ENCODE data around the gene LMO7.

LMO7 gene

DNA sequence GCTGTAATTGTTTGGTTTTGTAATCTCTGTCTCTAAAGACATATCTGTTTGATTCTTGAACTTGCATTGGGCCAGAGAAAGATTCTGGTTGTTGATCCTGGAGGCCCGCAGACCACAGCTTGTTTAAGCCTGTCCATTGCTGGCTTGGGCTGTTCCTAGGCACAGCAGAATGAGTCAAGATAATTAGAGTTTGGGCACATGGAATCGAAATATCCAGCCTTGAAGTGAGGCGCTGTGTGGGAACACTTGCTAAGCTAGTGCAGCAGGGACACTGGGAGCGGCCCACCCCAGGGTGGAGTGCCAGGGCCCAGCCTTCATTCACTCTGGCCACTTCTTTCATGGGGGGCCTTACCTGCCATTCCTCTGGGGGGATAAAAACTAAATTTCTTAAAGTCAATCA, 219.7 kb downstream of the LMO7 start:
- TF ChIP-seq, protein P1, sequence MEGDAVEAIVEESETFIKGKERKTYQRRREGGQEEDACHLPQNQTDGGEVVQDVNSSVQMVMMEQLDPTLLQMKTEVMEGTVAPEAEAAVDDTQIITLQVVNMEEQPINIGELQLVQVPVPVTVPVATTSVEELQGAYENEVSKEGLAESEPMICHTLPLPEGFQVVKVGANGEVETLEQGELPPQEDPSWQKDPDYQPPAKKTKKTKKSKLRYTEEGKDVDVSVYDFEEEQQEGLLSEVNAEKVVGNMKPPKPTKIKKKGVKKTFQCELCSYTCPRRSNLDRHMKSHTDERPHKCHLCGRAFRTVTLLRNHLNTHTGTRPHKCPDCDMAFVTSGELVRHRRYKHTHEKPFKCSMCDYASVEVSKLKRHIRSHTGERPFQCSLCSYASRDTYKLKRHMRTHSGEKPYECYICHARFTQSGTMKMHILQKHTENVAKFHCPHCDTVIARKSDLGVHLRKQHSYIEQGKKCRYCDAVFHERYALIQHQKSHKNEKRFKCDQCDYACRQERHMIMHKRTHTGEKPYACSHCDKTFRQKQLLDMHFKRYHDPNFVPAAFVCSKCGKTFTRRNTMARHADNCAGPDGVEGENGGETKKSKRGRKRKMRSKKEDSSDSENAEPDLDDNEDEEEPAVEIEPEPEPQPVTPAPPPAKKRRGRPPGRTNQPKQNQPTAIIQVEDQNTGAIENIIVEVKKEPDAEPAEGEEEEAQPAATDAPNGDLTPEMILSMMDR (conservative IDR thresholded peaks at IDR 0.05; ENCODE audit: low read depth, low read length) = no peak
- DNase-seq (ENCODE audit: low read depth) = no peak
- no peak overlapping the region for H3K4me3 ChIP-seq (ENCODE audit: low read depth, low read length)

DNA sequence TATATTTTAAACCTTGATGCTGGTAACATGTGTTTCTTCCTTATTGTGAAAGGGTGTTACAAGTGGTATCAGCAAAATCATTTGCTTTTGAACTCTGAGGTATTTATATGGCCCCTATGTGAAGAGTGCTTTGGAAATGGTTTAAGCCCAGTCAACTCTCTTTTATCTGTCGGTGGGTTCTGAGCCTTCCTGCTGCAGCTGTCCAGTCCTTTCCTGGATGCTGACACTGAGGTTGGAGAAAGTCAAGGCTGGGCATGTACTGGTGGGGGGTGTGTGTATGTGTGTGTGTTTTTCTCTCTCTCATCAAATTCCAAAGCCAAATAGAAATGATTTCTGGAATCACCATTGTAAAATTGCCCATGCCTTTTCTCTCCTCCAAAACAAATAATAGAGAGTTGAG, 221.2 kb downstream of the LMO7 start:
- H3K4me3 ChIP-seq (ENCODE audit: low read depth, low read length) = no peak overlapping the region
- TF ChIP-seq, protein P1 (conservative IDR thresholded peaks at IDR 0.05; ENCODE audit: low read depth, low read length) = no peak
- no peak for DNase-seq (ENCODE audit: low read depth)

DNA sequence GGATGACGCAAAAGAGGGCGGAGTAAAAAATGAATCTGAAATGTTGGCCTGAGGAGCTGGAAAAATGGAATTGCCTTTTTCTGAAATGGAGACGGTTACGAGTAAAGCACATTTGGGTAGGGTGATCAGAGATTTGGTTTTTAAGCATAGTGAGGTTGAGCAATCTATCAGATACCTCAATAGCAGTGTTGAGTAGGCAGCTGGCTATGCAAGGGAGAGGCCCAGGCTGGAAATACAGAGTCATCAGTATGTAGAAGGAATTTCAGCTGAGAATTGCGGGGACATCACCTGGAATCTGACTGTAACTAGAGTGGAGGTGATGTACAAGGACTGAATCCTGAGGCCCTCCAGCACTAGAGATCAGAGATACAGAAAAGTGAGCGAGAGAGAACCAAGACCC, 224.8 kb downstream of the LMO7 start:
- TF ChIP-seq, protein P1 (conservative IDR thresholded peaks at IDR 0.05; ENCODE audit: low read depth, low read length) = no peak
- no peak overlapping the region for H3K4me3 ChIP-seq (ENCODE audit: low read depth, low read length)
- DNase-seq (ENCODE audit: low read depth) = peak; percentile 31

DNA sequence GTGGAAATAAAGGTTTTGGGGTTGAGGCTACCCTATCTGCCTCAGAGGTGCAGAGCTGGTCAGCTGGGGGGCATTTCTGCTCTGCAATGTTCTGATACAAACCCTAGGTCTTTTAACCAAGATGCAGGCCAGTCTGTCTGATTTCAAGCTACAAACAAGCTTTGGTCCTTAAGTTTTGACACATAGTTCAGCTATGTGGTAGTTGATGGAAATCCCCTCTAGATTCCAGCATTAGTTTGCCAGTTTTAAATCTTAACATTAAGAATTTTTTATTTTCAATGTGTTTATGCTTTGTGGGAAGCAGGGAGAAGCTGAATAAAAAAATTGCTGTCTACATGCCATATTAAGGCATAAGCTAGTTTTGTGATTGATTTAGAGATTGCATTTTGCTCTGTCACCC, 225.7 kb downstream of the LMO7 start:
- DNase-seq (ENCODE audit: low read depth) = peak; percentile 54
- TF ChIP-seq, protein P1 (conservative IDR thresholded peaks at IDR 0.05; ENCODE audit: low read depth, low read length) = no peak
- no peak overlapping the region for H3K4me3 ChIP-seq (ENCODE audit: low read depth, low read length)

DNA sequence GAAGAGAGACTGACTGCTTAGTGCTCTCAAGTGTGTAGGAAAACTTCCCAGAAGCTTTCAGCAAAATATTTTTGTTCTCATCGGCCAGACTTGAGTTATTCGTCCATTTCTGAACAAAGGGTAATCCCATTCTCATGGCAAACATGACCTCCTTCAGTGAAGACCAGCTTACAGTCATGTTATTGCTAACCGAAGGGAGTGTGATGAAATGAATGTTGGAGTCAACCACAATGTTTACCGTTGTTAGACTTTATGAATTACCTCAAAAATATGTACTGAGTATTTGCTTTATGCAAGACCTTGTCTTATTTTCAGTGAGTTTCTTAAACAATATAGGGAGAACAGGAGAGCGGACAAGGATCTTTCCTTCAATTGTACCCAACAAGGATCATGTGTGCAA, 228.6 kb downstream of the LMO7 start:
- TF ChIP-seq, protein P1 (conservative IDR thresholded peaks at IDR 0.05; ENCODE audit: low read depth, low read length) = no peak
- peak; percentile 96 for DNase-seq (ENCODE audit: low read depth)
- no peak overlapping the region for H3K4me3 ChIP-seq (ENCODE audit: low read depth, low read length)

DNA sequence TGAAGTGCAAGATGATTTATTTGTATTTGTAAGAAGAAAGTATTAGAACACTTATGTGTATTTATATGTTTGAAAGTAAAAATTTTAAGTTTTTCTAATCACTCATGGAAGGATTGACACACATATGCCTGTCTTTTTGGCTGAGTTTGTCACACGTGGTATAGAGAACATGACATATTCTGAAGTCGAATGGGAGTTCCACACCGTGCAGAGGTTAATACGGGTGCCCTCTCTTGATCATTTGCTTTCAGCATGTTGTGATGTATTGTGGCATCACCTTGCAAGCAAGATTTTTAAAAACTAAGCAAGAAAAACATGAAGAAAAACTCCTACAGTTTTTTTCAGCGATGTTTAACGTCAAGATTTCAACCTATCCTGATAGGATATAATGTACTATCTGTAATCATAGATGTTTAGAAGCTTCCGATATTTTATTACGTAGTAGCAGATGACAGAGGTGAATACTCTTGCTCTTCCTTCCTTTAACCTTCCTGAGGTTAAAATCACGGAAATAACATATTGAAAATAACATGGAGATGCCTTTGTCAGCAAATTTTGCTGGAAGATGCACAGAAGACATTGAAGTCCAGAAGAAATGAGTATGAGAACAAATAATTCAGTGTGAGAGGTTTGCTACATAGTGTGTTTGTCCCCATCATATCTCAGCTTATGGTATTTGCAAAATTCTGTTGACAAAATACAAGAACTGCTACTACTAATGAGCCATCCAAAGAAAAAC, 231.4 kb downstream of the LMO7 start:
- no peak for DNase-seq (ENCODE audit: low read depth)
- H3K4me3 ChIP-seq (ENCODE audit: low read depth, low read length) = no peak overlapping the region
- TF ChIP-seq, protein P1 (conservative IDR thresholded peaks at IDR 0.05; ENCODE audit: low read depth, low read length) = no peak

DNA sequence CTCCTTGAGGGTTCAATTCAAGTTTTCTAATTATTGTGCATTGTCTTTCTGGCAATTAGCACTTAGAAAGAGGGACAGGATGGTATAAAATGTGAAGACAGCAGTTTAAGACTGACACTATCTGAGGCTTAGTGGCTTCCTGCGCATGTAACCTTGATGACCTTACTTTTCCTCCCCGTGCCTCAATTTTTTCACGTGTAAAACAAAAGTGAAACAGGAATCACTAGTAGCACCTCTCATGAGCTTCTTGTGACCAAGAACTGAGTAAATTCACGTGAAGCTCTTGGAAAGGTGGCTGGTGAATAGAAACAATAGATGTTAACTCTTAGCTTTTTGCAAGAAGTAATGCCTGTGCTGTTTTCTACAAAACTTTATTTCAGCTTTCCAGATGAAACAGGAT, 233.9 kb downstream of the LMO7 start:
- TF ChIP-seq, protein P1 (conservative IDR thresholded peaks at IDR 0.05; ENCODE audit: low read depth, low read length) = no peak

More for the DNA sequence above, 233.9 kb downstream of the LMO7 start:
- no peak for DNase-seq (ENCODE audit: low read depth)
- no peak overlapping the region for H3K4me3 ChIP-seq (ENCODE audit: low read depth, low read length)
